EL (cell line): ENCODE results near the gene MNDA.
"Not testable (repeated sequence)": the region's sequence is repeated elsewhere in the genome, so short reads cannot be mapped to it uniquely, and the experiment has no call there.

Source experiments
- DNase-seq: peaks from one replicate; pipeline ENCODE4 v3.0.0-alpha.2; 2016

The MNDA gene

DNA sequence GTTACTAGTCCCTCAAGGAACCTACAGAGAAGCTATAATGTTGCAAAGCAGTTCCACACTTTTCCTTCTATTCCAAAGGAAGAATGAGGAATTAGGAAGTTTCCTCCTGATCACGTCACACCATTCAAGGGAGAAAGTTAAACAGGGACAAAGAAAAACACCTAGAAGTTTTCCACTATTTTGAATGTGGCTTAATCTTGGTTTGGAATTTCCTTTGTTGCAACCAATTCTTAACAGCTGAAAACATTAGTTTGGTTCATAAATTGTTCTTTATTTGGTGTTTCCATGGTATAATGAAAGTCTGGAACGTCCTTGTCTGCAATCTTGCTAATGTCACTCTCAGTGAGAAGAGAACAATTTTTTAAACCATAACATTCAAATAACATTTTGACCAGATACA, 8.4 kb downstream of the MNDA start:
- DNase-seq: no peak

DNA sequence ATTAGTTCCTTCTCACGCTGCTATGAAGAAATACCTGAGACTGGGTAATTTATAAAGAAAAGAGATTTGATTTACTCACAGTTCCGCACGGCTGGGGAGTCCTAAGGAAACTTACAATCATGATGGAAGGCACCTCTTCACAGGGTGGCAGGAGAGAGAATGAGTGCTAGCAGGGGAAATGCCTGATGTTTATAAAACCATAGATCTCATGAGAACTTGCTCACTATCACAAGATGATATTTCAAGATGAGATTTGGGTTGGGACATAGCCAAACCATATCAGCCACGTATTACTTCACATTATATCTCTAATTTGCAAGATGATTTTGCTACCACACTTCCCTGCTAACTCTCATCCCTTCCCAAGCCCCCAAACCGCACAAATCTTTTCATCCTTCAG, 9.1 kb downstream of the MNDA start:
- DNase-seq: no peak

DNA sequence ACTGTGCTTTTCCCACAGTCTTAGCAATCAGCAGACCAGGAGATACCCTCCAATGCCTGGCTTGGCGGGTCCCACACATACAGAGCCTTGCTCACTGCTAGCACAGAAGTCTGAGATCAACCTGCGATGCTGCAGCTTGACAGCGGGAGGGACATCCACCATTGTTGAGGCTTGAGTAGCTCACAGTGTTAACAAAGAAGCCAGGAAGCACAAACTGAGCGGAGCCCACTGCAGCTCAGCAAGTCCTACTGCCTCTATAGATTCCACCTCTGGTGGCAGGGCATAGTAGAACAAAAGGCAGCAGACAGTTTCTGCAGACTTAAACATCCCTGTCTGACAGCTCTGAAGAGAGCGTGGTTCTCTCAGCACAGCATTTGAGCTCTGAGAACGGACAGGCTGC, 33.4 kb downstream of the MNDA start:
- DNase-seq: no peak

DNA sequence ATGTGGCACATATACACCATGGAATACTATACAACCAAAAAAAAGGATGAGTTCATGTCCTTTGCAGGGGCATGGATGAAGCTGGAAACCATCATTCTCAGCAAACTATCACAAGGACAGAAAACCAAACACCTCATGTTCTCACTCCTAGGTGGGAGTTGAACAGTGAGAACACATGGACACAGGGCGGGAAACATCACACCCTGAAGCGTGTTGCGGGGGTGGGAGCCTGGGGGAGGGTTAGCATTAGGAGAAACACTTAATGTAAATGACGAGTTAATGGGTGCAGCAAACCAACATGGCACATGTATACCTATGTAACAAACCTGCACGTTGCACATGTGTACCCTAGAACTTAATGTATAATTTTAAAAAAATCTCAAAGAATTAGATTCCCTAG, 39.3 kb downstream of the MNDA start:
- DNase-seq: not testable (repeated sequence)

DNA sequence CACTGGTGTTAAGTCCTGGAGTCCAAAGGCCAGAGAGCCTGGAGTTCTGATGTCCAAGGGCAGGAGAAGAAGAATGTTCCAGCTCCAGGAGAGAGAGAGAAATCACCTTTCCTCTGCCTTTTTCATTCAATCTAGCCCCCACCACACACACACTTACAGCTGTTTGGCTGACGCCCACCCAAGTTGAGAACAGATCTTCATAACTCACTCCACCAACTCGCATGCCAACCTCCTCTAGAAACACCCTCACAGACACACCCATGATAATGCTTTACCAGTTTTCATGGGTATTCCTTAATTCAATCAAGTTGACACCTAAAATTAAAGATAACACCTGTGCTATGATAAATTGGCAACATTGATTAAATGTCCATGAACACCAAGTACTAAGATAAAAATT, 42.0 kb downstream of the MNDA start:
- no peak for DNase-seq

DNA sequence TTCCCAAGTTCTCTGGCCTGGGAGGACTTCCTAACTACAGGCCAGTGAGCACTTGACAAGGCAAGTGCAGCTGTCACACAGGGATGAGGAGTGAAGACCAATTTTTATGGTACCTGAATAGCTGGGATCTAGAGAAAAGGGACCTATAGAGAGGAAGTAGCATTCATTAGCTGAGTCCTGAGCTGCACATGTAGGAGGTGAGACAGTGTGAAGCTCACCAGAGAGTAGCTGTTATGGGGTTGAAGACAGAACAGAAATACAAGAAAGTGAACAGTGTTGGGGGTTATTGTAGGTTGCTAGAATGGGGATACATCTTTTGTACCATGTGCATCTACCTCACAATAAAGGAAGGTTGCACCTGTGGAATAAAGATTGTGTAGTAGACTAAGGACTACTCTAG, 62.5 kb downstream of the MNDA start:
- DNase-seq: no peak

DNA sequence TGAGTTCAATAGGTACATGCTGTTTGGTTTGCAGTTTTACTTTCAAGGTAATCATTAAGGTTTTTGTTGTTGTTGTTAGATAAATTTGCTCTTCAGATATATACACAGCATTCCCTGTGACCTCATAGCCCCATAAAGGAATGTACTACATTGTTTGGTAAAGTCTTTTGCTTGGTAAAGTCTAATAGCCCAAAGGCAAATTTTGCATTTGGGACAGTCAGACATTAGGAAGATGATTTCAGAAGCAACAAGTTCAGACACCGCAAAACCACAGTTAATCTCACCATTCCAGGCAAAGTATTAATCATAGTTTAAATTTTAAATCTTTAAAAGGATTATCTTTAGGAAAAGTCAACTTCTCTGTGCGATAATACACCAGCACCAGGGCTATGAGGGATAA, 67.6 kb downstream of the MNDA start:
- DNase-seq: no peak
